AG09319 (cell line): ENCODE data around the gene TPPP2.

Experiments used
- DNase-seq: peaks from one replicate; pipeline ENCODE4 v3.0.0-alpha.2; 2010; ENCODE audit warnings: low read depth; ENCODE audit errors: extremely low read depth
- CTCF ChIP-seq: IDR thresholded peaks from 2 replicates; pipeline ENCODE4 v1.5.1; 2011; ENCODE audit warnings: low read depth, mild to moderate bottlenecking, inconsistent platforms, low read length, moderate library complexity

Gene TPPP2

GRCh38 chr14:21032326-21033132 is 2.5 kb downstream of the TPPP2 start:
- no peak for DNase-seq
- no peak for TF ChIP-seq CTCF

GRCh38 chr14:21033133-21033698 is 3.2 kb downstream of the TPPP2 start:
- TF ChIP-seq CTCF: no peak
- DNase-seq: no peak

- TF ChIP-seq CTCF: no peak
- no peak for DNase-seq
Measured at GRCh38 chr14:21034707-21035106, 4.7 kb downstream of the TPPP2 start, which contains the start of gene RNASE13. Gene RNASE13 (minus strand): TSS chr14:21034807. CDS start chr14:21034288, 519 bp downstream.

GRCh38 chr14:21036751-21037150 is 6.7 kb downstream of the TPPP2 start:
- no peak for TF ChIP-seq CTCF
- no peak for DNase-seq

- no peak for TF ChIP-seq CTCF
- no peak for DNase-seq
Measured at GRCh38 chr14:21037156-21037555, 7.1 kb downstream of the TPPP2 start.

- DNase-seq: peak; percentile 20
- no peak for TF ChIP-seq CTCF
Measured at GRCh38 chr14:21038441-21039422, 8.7 kb downstream of the TPPP2 start.
